ENCODE data around the gene NHSL2.

Gene NHSL2

GRCh38 chrX:71885099-71885498, 25.5 kb upstream of the NHSL2 start:
- DNase-seq (ENCODE audit: low read depth): no peak
- H3K4me3 ChIP-seq (ENCODE audit: low read depth, low read length): no peak overlapping the region
- TF ChIP-seq, protein P1, sequence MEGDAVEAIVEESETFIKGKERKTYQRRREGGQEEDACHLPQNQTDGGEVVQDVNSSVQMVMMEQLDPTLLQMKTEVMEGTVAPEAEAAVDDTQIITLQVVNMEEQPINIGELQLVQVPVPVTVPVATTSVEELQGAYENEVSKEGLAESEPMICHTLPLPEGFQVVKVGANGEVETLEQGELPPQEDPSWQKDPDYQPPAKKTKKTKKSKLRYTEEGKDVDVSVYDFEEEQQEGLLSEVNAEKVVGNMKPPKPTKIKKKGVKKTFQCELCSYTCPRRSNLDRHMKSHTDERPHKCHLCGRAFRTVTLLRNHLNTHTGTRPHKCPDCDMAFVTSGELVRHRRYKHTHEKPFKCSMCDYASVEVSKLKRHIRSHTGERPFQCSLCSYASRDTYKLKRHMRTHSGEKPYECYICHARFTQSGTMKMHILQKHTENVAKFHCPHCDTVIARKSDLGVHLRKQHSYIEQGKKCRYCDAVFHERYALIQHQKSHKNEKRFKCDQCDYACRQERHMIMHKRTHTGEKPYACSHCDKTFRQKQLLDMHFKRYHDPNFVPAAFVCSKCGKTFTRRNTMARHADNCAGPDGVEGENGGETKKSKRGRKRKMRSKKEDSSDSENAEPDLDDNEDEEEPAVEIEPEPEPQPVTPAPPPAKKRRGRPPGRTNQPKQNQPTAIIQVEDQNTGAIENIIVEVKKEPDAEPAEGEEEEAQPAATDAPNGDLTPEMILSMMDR (IDR thresholded peaks at IDR 0.05; ENCODE audit: insufficient read depth, low read depth, low read length, missing control alignments): no peak

DNA sequence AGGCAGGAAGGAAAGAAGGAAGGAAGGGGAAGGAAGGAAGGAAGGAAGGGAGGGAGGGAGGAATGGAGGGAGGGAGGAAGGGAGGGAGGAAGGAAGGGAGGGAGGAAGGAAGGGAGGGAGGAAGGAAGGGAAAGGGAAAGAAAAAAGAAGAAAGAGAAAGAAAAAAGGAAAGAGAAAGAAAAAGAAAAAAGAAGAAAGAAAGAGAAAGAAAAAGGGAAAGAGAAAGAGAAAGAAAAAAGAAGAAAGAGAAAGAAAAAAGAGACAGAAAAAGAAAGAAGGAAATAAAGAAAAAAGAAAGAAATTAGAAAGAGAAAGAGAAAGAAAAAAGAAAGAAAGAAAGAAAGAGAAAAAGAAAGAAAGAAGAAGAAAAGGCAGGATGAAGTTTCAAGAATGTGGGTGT, 15.0 kb upstream of the NHSL2 start:
- H3K4me3 ChIP-seq (ENCODE audit: low read depth, low read length): no peak overlapping the region
- TF ChIP-seq, protein P1 (IDR thresholded peaks at IDR 0.05; ENCODE audit: insufficient read depth, low read depth, low read length, missing control alignments): no peak
- DNase-seq (ENCODE audit: low read depth): no peak

GRCh38 chrX:71906144-71906543, 4.5 kb upstream of the NHSL2 start:
- DNase-seq (ENCODE audit: low read depth): no peak
- TF ChIP-seq, protein P1 (IDR thresholded peaks at IDR 0.05; ENCODE audit: insufficient read depth, low read depth, low read length, missing control alignments): no peak
- H3K4me3 ChIP-seq (ENCODE audit: low read depth, low read length): no peak overlapping the region

GRCh38 chrX:71908387-71908786, 2.3 kb upstream of the NHSL2 start:
- DNase-seq (ENCODE audit: low read depth): no peak
- H3K4me3 ChIP-seq (ENCODE audit: low read depth, low read length): no peak overlapping the region
- TF ChIP-seq, protein P1 (IDR thresholded peaks at IDR 0.05; ENCODE audit: insufficient read depth, low read depth, low read length, missing control alignments): no peak

GRCh38 chrX:71909956-71910355, 689 bp upstream of the NHSL2 start:
- no peak for DNase-seq (ENCODE audit: low read depth)
- H3K4me3 ChIP-seq (ENCODE audit: low read depth, low read length): no peak overlapping the region
- TF ChIP-seq, protein P1 (IDR thresholded peaks at IDR 0.05; ENCODE audit: insufficient read depth, low read depth, low read length, missing control alignments): no peak

DNA sequence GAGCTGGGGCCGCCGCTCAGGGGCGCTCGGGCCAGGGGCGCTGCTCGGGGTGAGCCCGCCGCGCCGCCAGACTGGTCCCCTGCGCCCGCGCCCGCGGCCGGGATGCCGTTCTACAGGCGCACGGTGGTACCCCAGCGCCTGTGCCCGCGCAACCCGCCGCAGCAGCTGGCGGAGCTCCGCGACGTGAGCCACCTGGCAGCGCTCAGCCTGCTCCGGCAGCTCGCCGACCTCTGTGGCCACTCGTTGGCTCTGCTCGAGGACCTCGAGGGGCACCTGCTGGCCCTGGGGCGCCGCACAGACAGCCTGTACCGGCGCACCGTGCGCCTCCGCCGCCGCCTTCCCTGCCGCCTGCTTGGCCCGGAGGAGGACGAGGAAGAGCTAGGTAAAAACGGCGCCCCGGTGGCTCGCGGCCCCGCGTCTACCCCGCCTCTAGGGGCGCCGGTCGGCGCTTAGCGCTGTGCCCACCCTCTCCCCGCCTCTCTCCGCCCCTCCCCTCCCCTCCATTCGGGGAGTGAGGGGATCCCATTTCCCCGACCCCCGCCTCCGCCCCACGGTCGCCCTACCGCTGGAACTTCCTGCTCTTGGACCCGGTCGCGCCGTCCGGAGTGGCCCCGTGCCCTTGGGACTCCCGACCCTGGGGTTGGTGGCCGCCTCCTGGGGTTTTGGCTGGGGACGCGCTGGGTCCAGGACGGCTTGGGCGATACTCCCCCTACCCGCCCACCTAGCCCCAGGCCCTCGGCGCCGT, 513 bp downstream of the NHSL2 start:
- TF ChIP-seq, protein P1 (IDR thresholded peaks at IDR 0.05; ENCODE audit: insufficient read depth, low read depth, low read length, missing control alignments): no peak
- no peak overlapping the region for H3K4me3 ChIP-seq (ENCODE audit: low read depth, low read length)
- DNase-seq (ENCODE audit: low read depth): no peak

- TF ChIP-seq, protein P1 (IDR thresholded peaks at IDR 0.05; ENCODE audit: insufficient read depth, low read depth, low read length, missing control alignments): no peak
- no peak for DNase-seq (ENCODE audit: low read depth)
- H3K4me3 ChIP-seq (ENCODE audit: low read depth, low read length): no peak overlapping the region
These were observed 1.0 kb downstream of the NHSL2 start for GRCh38 chrX:71911731-71912050.
